K562 (cell line): ENCODE measurements around the gene ENO2. TPM values are rescaled to one million over a fixed set of nuclear protein-coding genes. Genes with fewer than 3 reads are reported as not detected.

Experiments used
- GTF2E2 ChIP-seq: fragments of 200-800 bp; sonication (Bioruptor generic); IDR thresholded peaks from 2 replicates; pipeline ENCODE4 v1.6.1; 2016; ENCODE audit warnings: missing genetic modification characterization, missing compliant biosample characterization
- KLF6 ChIP-seq: fragments of 250-450 bp; sonication (Bioruptor Pico); IDR thresholded peaks from 2 replicates; pipeline ENCODE4 v1.4.0; 2020; ENCODE audit warnings: mild to moderate bottlenecking, moderate library complexity, borderline replicate concordance
- RCOR1 ChIP-seq, 2 experiments: IDR thresholded peaks; 2 replicates each; pipeline ENCODE4 v1.6.1; 2012; ENCODE audit warnings: low read depth in 2 of 2, low read length in 2 of 2, borderline replicate concordance in 1 of 2, improper control_type of control experiment in 1 of 2
- TCF7L2 ChIP-seq: fragments of 150-350 bp; IDR thresholded peaks from 2 replicates; pipeline ENCODE4 v1.6.1; 2016; ENCODE audit warnings: low read depth, mild to moderate bottlenecking, low read length, moderate library complexity
- ZFX ChIP-seq: sonication (generic); formaldehyde crosslinking; IDR thresholded peaks from 2 replicates; pipeline ENCODE4 v1.8.0; 2022; ENCODE audit warnings: mild to moderate bottlenecking, missing genetic modification reagents, moderate library complexity
- polyA plus RNA-seq, 8 experiments: library from polyadenylated mRNA; depleted of rRNA in 4 of 8; stranded (reverse) in 5 of 8; unstranded in 3 of 8; fragments of >200 nt; fragmentation: Nextera tagmentation in 2 of 8; fragmentation: Illumina TruSeq in 1 of 8; extraction: Ambion mirVana in 2 of 8; extraction: Trizol in 1 of 8; gene quantifications; 2 replicates each; pipeline versions ENCODE4 v1.2.1 to v1.2.3, GENCODE V29; 2011 to 2014; ENCODE audit warnings: inconsistent platforms in 1 of 8, missing spikeins in 1 of 8
- total RNA-seq, 7 experiments: library from RNA; depleted of rRNA in 6 of 7; stranded (reverse); fragments of >200 nt in 6 of 7; fragmentation: Illumina TruSeq in 2 of 7; extraction: Trizol in 2 of 7; gene quantifications; 2 replicates each; pipeline versions ENCODE4 v1.2.1 to v1.2.3, GENCODE V29; 2011 to 2021; ENCODE audit warnings: low replicate concordance in 1 of 7
- TF ChIP-seq, protein P1 (sequence below): fragments of 200-400 bp; formaldehyde crosslinking; IDR thresholded peaks from 2 replicates; pipeline ENCODE4 v1.6.1; 2017; ENCODE audit warnings: mild to moderate bottlenecking, low read depth, low read length, moderate library complexity
- TF ChIP-seq, protein P2 (sequence below), 2 experiments: fragments of 450-650 bp; formaldehyde crosslinking in 1 of 2; IDR thresholded peaks; 2 replicates each; pipeline versions ENCODE4 v1.4.0 to v1.6.1; 2014 to 2020; ENCODE audit warnings: mild to moderate bottlenecking in 2 of 2, borderline replicate concordance in 1 of 2, low read depth in 1 of 2
- TF ChIP-seq, protein P3 (sequence below): fragments of 450-650 bp; IDR thresholded peaks from 2 replicates; pipeline ENCODE4 v1.6.1; 2016
- TF ChIP-seq, protein P4 (sequence below): fragments of 450-650 bp; formaldehyde crosslinking; IDR thresholded peaks from 2 replicates; pipeline ENCODE4 v1.4.0; 2020; ENCODE audit warnings: mild to moderate bottlenecking, moderate library complexity

ENO2 gene
- total and polyA plus RNA-seq, 9 of the 15 experiments (the other 6 are each of a cell fraction or from before 2014, with no cell fraction given): 10.9 to 43.3 (median 21.0) TPM

DNA sequence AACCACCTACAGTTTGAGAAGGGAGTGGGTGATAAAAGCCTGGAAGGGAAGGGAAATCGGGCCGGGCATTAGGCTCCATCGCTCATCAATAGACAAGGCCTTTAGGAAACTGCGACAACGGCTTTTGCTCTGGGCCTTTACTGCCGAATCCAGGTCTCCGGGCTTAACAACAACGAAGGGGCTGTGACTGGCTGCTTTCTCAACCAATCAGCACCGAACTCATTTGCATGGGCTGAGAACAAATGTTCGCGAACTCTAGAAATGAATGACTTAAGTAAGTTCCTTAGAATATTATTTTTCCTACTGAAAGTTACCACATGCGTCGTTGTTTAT, 29.0 kb downstream of the ENO2 start (continued):
- TF ChIP-seq ZFX (CRISPR knock-in tag) (peak; percentile 90), RCOR1 (IDR thresholded peaks at IDR 0.05; ENCODE audit: borderline replicate concordance in 1 of 2, low read depth in 2 of 2, low read length in 2 of 2) (peak; percentile 42 to 57; a peak in 2 of 4 replicates), KLF6 (CRISPR knock-in tag) (no peak), GTF2E2 (tag) (no peak), TCF7L2 (no peak)
- TF ChIP-seq, protein P1, sequence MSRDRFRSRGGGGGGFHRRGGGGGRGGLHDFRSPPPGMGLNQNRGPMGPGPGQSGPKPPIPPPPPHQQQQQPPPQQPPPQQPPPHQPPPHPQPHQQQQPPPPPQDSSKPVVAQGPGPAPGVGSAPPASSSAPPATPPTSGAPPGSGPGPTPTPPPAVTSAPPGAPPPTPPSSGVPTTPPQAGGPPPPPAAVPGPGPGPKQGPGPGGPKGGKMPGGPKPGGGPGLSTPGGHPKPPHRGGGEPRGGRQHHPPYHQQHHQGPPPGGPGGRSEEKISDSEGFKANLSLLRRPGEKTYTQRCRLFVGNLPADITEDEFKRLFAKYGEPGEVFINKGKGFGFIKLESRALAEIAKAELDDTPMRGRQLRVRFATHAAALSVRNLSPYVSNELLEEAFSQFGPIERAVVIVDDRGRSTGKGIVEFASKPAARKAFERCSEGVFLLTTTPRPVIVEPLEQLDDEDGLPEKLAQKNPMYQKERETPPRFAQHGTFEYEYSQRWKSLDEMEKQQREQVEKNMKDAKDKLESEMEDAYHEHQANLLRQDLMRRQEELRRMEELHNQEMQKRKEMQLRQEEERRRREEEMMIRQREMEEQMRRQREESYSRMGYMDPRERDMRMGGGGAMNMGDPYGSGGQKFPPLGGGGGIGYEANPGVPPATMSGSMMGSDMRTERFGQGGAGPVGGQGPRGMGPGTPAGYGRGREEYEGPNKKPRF: no peak
- TF ChIP-seq, protein P2, sequence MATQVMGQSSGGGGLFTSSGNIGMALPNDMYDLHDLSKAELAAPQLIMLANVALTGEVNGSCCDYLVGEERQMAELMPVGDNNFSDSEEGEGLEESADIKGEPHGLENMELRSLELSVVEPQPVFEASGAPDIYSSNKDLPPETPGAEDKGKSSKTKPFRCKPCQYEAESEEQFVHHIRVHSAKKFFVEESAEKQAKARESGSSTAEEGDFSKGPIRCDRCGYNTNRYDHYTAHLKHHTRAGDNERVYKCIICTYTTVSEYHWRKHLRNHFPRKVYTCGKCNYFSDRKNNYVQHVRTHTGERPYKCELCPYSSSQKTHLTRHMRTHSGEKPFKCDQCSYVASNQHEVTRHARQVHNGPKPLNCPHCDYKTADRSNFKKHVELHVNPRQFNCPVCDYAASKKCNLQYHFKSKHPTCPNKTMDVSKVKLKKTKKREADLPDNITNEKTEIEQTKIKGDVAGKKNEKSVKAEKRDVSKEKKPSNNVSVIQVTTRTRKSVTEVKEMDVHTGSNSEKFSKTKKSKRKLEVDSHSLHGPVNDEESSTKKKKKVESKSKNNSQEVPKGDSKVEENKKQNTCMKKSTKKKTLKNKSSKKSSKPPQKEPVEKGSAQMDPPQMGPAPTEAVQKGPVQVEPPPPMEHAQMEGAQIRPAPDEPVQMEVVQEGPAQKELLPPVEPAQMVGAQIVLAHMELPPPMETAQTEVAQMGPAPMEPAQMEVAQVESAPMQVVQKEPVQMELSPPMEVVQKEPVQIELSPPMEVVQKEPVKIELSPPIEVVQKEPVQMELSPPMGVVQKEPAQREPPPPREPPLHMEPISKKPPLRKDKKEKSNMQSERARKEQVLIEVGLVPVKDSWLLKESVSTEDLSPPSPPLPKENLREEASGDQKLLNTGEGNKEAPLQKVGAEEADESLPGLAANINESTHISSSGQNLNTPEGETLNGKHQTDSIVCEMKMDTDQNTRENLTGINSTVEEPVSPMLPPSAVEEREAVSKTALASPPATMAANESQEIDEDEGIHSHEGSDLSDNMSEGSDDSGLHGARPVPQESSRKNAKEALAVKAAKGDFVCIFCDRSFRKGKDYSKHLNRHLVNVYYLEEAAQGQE (IDR thresholded peaks at IDR 0.05; ENCODE audit: borderline replicate concordance): no peak
- TF ChIP-seq, protein P2 (CRISPR knock-in tag; IDR thresholded peaks at IDR 0.05; ENCODE audit: low read depth): no peak
- TF ChIP-seq, protein P3, sequence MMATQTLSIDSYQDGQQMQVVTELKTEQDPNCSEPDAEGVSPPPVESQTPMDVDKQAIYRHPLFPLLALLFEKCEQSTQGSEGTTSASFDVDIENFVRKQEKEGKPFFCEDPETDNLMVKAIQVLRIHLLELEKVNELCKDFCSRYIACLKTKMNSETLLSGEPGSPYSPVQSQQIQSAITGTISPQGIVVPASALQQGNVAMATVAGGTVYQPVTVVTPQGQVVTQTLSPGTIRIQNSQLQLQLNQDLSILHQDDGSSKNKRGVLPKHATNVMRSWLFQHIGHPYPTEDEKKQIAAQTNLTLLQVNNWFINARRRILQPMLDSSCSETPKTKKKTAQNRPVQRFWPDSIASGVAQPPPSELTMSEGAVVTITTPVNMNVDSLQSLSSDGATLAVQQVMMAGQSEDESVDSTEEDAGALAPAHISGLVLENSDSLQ: peak; percentile 97
- TF ChIP-seq, protein P4, sequence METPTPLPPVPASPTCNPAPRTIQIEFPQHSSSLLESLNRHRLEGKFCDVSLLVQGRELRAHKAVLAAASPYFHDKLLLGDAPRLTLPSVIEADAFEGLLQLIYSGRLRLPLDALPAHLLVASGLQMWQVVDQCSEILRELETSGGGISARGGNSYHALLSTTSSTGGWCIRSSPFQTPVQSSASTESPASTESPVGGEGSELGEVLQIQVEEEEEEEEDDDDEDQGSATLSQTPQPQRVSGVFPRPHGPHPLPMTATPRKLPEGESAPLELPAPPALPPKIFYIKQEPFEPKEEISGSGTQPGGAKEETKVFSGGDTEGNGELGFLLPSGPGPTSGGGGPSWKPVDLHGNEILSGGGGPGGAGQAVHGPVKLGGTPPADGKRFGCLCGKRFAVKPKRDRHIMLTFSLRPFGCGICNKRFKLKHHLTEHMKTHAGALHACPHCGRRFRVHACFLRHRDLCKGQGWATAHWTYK (CRISPR knock-in tag): no peak
